ENCODE results near the gene FGF10. TPM values are rescaled to one million over a fixed set of nuclear protein-coding genes. Genes with fewer than 3 reads are reported as not detected.

The FGF10 gene
- total RNA-seq, 1 donor from 2014 or later = not detected

GRCh38 chr5:44299394-44299793 lies 89.8 kb downstream of the FGF10 start:
- DNase-seq = no peak
- Mint-ChIP-seq H3K36me3 (ENCODE audit: low read depth) (no peaks in the 10 kb centered on the region), H3K9me3 (no peaks in the 10 kb centered on the region), H3K4me1 (no peaks in the 10 kb centered on the region), H3K27me3 (no peaks in the 10 kb centered on the region), H3K4me3 (no peak overlapping the region), H3K27ac (no peak overlapping the region)
- TF ChIP-seq CTCF (IDR thresholded peaks at IDR 0.05) = no peak
- POLR2A ChIA-PET = no interaction called here
- CTCF ChIA-PET = no interaction called here
- ATAC-seq (ENCODE audit: low read depth) = no peak
- intact Hi-C loops (cut with micrococcal nuclease) = no loop called here

DNA sequence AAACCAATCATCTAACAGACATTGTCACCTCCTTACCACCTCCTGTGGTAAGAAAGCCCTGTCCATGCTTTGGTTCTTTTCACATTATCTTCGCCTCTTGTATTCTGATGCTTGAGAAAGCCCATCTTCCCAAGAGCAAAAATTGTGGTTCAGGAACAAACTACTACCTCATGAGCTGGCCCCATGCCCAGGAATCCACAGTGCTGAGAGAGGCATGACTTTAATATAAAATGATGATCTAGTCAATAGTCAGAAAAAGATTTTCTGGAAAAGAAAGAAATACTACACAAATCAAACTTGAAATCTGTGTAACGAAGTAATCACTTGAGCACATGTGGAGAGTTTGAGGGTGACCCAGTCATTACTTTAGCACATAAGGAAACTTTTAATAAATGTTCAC lies 94.7 kb downstream of the FGF10 start:
- ChIA-PET POLR2A (no interaction called here), CTCF (no interaction called here)
- intact Hi-C loops (cut with micrococcal nuclease) = no loop called here
- H3K4me3 Mint-ChIP-seq = no peak overlapping the region
- peaks cover 12% of the 10 kb centered on the region for H3K9me3 Mint-ChIP-seq
- no peak for TF ChIP-seq CTCF (IDR thresholded peaks at IDR 0.05)
- no peaks in the 10 kb centered on the region for H3K27me3 Mint-ChIP-seq
- no peak overlapping the region for H3K27ac Mint-ChIP-seq
- DNase-seq (no peak), ATAC-seq (ENCODE audit: low read depth) (no peak)
- no peaks in the 10 kb centered on the region for H3K4me1 Mint-ChIP-seq
- no peaks in the 10 kb centered on the region for H3K36me3 Mint-ChIP-seq (ENCODE audit: low read depth)

DNA sequence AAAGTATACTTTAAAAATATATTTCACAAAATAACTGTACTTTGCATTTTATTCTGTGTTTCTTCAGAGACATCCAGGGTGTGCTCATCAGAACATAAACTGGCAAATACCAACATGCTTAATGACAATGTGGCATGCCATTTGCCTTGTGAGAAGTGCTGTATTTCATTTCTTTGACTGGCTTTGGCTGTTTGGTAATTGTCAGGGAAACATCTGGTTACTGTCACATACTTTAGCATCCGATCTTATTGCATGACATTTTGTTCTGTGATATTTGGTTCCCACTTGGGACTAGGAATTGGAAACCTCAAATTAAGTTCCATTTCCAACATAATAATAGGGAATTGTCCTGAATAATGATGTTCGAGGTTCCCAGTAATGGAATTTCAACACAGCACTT lies 96.5 kb downstream of the FGF10 start:
- intact Hi-C loops (cut with micrococcal nuclease) = no loop called here
- Mint-ChIP-seq H3K9me3 (peaks cover 15% of the 10 kb centered on the region), H3K27me3 (no peaks in the 10 kb centered on the region), H3K4me1 (no peaks in the 10 kb centered on the region), H3K27ac (no peak overlapping the region), H3K4me3 (no peak overlapping the region), H3K36me3 (ENCODE audit: low read depth) (no peaks in the 10 kb centered on the region)
- CTCF ChIA-PET = no interaction called here
- no peak for DNase-seq
- ATAC-seq (ENCODE audit: low read depth) = no peak
- POLR2A ChIA-PET = no interaction called here
- no peak for TF ChIP-seq CTCF (IDR thresholded peaks at IDR 0.05)

DNA sequence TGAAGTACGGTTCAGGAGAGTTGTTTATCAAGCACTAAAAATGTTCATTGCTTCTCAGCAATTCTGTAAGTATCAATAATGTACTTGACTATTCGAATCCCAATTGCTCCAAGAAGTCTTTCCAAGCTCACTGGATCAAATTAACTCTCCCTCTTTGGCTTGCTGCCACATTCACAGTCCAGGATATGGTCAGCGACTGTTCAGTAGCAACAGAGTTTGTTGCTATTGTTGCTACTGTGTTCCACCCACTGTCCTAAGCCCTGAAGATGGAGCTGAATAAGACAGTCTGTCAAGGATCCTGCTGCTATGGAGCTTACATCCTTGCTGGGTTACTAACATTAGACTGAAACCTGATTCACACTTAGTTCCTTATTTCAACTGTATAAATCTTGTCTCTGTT lies 110.8 kb downstream of the FGF10 start:
- Mint-ChIP-seq H3K9me3 (peaks cover 2% of the 10 kb centered on the region), H3K36me3 (ENCODE audit: low read depth) (no peaks in the 10 kb centered on the region), H3K4me3 (no peak overlapping the region), H3K27me3 (no peaks in the 10 kb centered on the region), H3K4me1 (no peaks in the 10 kb centered on the region), H3K27ac (no peak overlapping the region)
- intact Hi-C loops (cut with micrococcal nuclease) = no loop called here
- no peak for TF ChIP-seq CTCF (IDR thresholded peaks at IDR 0.05)
- ChIA-PET POLR2A (no interaction called here), CTCF (no interaction called here)
- ATAC-seq (ENCODE audit: low read depth) (no peak), DNase-seq (no peak)

- no peaks in the 10 kb centered on the region for H3K27me3 Mint-ChIP-seq
- CTCF ChIA-PET = no interaction called here
- intact Hi-C loops (cut with micrococcal nuclease) = no loop called here
- H3K4me3 Mint-ChIP-seq = no peak overlapping the region
- POLR2A ChIA-PET = no interaction called here
- H3K27ac Mint-ChIP-seq = no peak overlapping the region
- no peak for DNase-seq
- H3K4me1 Mint-ChIP-seq = no peaks in the 10 kb centered on the region
- H3K9me3 Mint-ChIP-seq = peaks cover 10% of the 10 kb centered on the region
- no peak for TF ChIP-seq CTCF (IDR thresholded peaks at IDR 0.05)
- H3K36me3 Mint-ChIP-seq (ENCODE audit: low read depth) = no peaks in the 10 kb centered on the region
- ATAC-seq (ENCODE audit: low read depth) = no peak
Observed at GRCh38 chr5:44275908-44276307, 113.3 kb downstream of the FGF10 start.

Data from activated B cell treated with CpG ODN at 0.5 μM for 24 hours (primary cell).